H9 (cell line): Measurements from ENCODE around the gene NHERF1. TPM values are rescaled to one million over a fixed set of nuclear protein-coding genes. Genes with fewer than 3 reads are reported as not detected.

Source experiments
- DNase-seq: peaks from one replicate; pipeline ENCODE4 v3.0.0-alpha.2; 2017
- H2AFZ ChIP-seq: one replicate; pipeline ENCODE4 v1.6.1; 2013; ENCODE audit warnings: mild to moderate bottlenecking, low read length, control low read depth, moderate library complexity
- H2AK5ac ChIP-seq: 2 replicates; pipeline ENCODE4 v1.6.1; 2013; ENCODE audit warnings: low read length, control low read depth, mixed read lengths; ENCODE audit not compliant: insufficient read length
- H2BK120ac ChIP-seq: one replicate; pipeline ENCODE4 v1.6.1; 2013; ENCODE audit warnings: low read depth, mild to moderate bottlenecking, low read length, control low read depth, inconsistent platforms; ENCODE audit not compliant: poor library complexity, severe bottlenecking
- H2BK12ac ChIP-seq: 2 replicates; pipeline ENCODE4 v1.6.1; 2013; ENCODE audit warnings: low read length, control low read depth, mixed read lengths, low read depth; ENCODE audit not compliant: insufficient read length
- H2BK15ac ChIP-seq: 2 replicates; pipeline ENCODE4 v1.6.1; 2013; ENCODE audit warnings: low read depth, low read length, control low read depth
- H2BK20ac ChIP-seq: one replicate; pipeline ENCODE4 v1.6.1; 2013; ENCODE audit warnings: low read depth, mild to moderate bottlenecking, low read length, control low read depth, inconsistent platforms; ENCODE audit not compliant: poor library complexity, severe bottlenecking
- H2BK5ac ChIP-seq: 2 replicates; pipeline ENCODE4 v1.6.1; 2013; ENCODE audit warnings: low read length, control low read depth, mixed read lengths; ENCODE audit not compliant: insufficient read length
- H3K14ac ChIP-seq: 2 replicates; pipeline ENCODE4 v1.6.1; 2013; ENCODE audit warnings: low read length, control low read depth; ENCODE audit not compliant: insufficient read depth
- H3K18ac ChIP-seq: 2 replicates; pipeline ENCODE4 v1.6.1; 2013; ENCODE audit warnings: low read depth, mild to moderate bottlenecking, mixed read lengths, low read length, control low read depth; ENCODE audit not compliant: insufficient read length
- H3K23ac ChIP-seq: 2 replicates; pipeline ENCODE4 v1.6.1; 2013; ENCODE audit warnings: low read length, control low read depth, mixed read lengths, low read depth; ENCODE audit not compliant: insufficient read length
- H3K23me2 ChIP-seq: 2 replicates; pipeline ENCODE4 v1.6.1; 2013; ENCODE audit warnings: low read depth, mild to moderate bottlenecking, mixed read lengths, low read length, control low read depth; ENCODE audit not compliant: insufficient read length, poor library complexity, severe bottlenecking
- H3K27ac ChIP-seq: 2 replicates; pipeline ENCODE4 v1.5.1; 2013; ENCODE audit warnings: low read length, control low read depth, mixed read lengths, low read depth; ENCODE audit not compliant: insufficient read length
- H3K27me3 ChIP-seq: 2 replicates; pipeline ENCODE4 v1.6.1; 2013; ENCODE audit warnings: low read length, control low read depth, inconsistent platforms; ENCODE audit not compliant: insufficient read depth
- H3K4ac ChIP-seq: 2 replicates; pipeline ENCODE4 v1.6.1; 2013; ENCODE audit warnings: low read depth, mild to moderate bottlenecking, control low read depth, inconsistent platforms, low read length, moderate library complexity
- H3K4me1 ChIP-seq: 2 replicates; pipeline ENCODE4 v1.6.1; 2013; ENCODE audit warnings: low read length, control low read depth, inconsistent platforms; ENCODE audit not compliant: insufficient read depth
- H3K4me2 ChIP-seq: 2 replicates; pipeline ENCODE4 v1.6.1; 2013; ENCODE audit warnings: low read length, control low read depth, mixed read lengths; ENCODE audit not compliant: insufficient read length, insufficient read depth
- H3K56ac ChIP-seq: 2 replicates; pipeline ENCODE4 v1.6.1; 2013; ENCODE audit warnings: low read depth, mild to moderate bottlenecking, mixed read lengths, low read length, control low read depth; ENCODE audit not compliant: insufficient read length
- H3K79me1 ChIP-seq: 2 replicates; pipeline ENCODE4 v1.6.1; 2013; ENCODE audit warnings: low read depth, mild to moderate bottlenecking, moderate library complexity, low read length, control low read depth, inconsistent platforms; ENCODE audit not compliant: insufficient read depth, poor library complexity, severe bottlenecking
- H3K79me2 ChIP-seq: 2 replicates; pipeline ENCODE4 v1.6.1; 2013; ENCODE audit warnings: low read length, control low read depth, inconsistent platforms; ENCODE audit not compliant: insufficient read depth
- H3K9ac ChIP-seq: 2 replicates; pipeline ENCODE4 v1.6.1; 2013; ENCODE audit warnings: low read length, control low read depth, mixed read lengths; ENCODE audit not compliant: insufficient read length; ENCODE audit errors: extremely low read depth
- H3K9me3 ChIP-seq: one replicate; pipeline ENCODE4 v1.6.1; 2013; ENCODE audit warnings: low read depth, low read length, inconsistent platforms; ENCODE audit not compliant: control insufficient read depth
- H3T11ph ChIP-seq: one replicate; pipeline ENCODE4 v1.6.1; 2013; ENCODE audit warnings: mild to moderate bottlenecking, low read length, control low read depth, inconsistent platforms
- H4K20me1 ChIP-seq: one replicate; pipeline ENCODE4 v1.6.1; 2013; ENCODE audit not compliant: control insufficient read depth, insufficient read length, insufficient read depth
- H4K5ac ChIP-seq: 2 replicates; pipeline ENCODE4 v1.6.1; 2013; ENCODE audit warnings: low read depth, mild to moderate bottlenecking, mixed read lengths, low read length, control low read depth; ENCODE audit not compliant: insufficient read length
- H4K8ac ChIP-seq: replicated peaks from 2 replicates; pipeline ENCODE4 v1.6.1; 2013; ENCODE audit warnings: low read length, control low read depth, mixed read lengths, low read depth; ENCODE audit not compliant: insufficient read length
- H4K91ac ChIP-seq: 2 replicates; pipeline ENCODE4 v1.6.1; 2013; ENCODE audit warnings: low read depth, mild to moderate bottlenecking, moderate library complexity, mixed read lengths, low read length, control low read depth; ENCODE audit not compliant: insufficient read length
- H3K27ac Mint-ChIP-seq, 3 experiments: 2 replicates in 2 of 3; 3 replicates in 1 of 3; pipeline ENCODE4 v1.8.0; 2020 to 2021; ENCODE audit warnings: mixed read lengths in 3 of 3, mild to moderate bottlenecking in 1 of 3, moderate library complexity in 1 of 3
- H3K27me3 Mint-ChIP-seq: 2 replicates; pipeline ENCODE4 v1.8.0; 2021; ENCODE audit warnings: low read depth, mild to moderate bottlenecking, moderate library complexity, mixed read lengths
- H3K36me3 Mint-ChIP-seq, 3 experiments: 2 replicates in 2 of 3; 3 replicates in 1 of 3; pipeline ENCODE4 v1.8.0; 2020 to 2021; ENCODE audit warnings: low read depth in 3 of 3, mixed read lengths in 3 of 3; ENCODE audit not compliant: insufficient read depth in 1 of 3
- H3K4me1 Mint-ChIP-seq, 2 experiments: 2 replicates each; pipeline ENCODE4 v1.8.0; 2020; ENCODE audit warnings: mixed read lengths in 2 of 2
- H3K4me3 Mint-ChIP-seq, 2 experiments: 2 replicates in 1 of 2; 3 replicates in 1 of 2; pipeline ENCODE4 v1.8.0; 2020 to 2021; ENCODE audit warnings: mild to moderate bottlenecking in 2 of 2, mixed read lengths in 2 of 2, moderate library complexity in 1 of 2
- H3K9me3 Mint-ChIP-seq, 2 experiments: 2 replicates in 1 of 2; 3 replicates in 1 of 2; pipeline ENCODE4 v1.8.0; 2020; ENCODE audit warnings: mild to moderate bottlenecking in 2 of 2, mixed read lengths in 2 of 2, moderate library complexity in 1 of 2
- CTCF ChIP-seq: fragments of 200-600 bp; sonication (generic); conservative IDR thresholded peaks from 3 replicates; pipeline ENCODE4 v1.8.0; 2021; ENCODE audit warnings: antibody characterized with exemption, mild to moderate bottlenecking
- WGBS: extraction: QIAGEN DNeasy Blood & Tissue Kit; methylation state at CpG from one replicate; pipeline ENCODE4 v1.1.7; 2013; ENCODE audit warnings: missing lambda C conversion rate, low lambda C conversion rate, mixed read lengths; ENCODE audit not compliant: insufficient read length; ENCODE audit errors: extremely low coverage; 5-methylcytosine and 5-hydroxymethylcytosine counted together
- total RNA-seq: library from RNA; stranded (reverse); gene quantifications from 2 replicates; pipeline ENCODE4 v1.2.1, GENCODE V29; 2021

The NHERF1 gene
- total RNA-seq, 1 experiment from 2014 or later, result 74.4 TPM

GRCh38 chr17:74778960-74779359 lies 30.5 kb downstream of the NHERF1 start:
- Histone ChIP-seq H2BK12ac (no peak overlapping the region), H2BK20ac (no peak overlapping the region), H3K9me3 (no peaks in the 10 kb centered on the region), H4K5ac (no peak overlapping the region), H2AFZ (no peak overlapping the region), H2BK15ac (no peak overlapping the region), H3K4me2 (no peak overlapping the region), H3K4ac (no peak overlapping the region), H4K91ac (no peak overlapping the region), H3K23ac (no peak overlapping the region), H2BK5ac (no peak overlapping the region), H4K8ac (no peak overlapping the region), H3K56ac (no peak overlapping the region), H3K27ac (no peak overlapping the region), H3K27me3 (no peaks in the 10 kb centered on the region), H3K9ac (no peak overlapping the region), H3K18ac (no peak overlapping the region), H3K4me1 (no peaks in the 10 kb centered on the region; the same call in 1 of the 2 replicates), H3K79me1 (no peaks in the 10 kb centered on the region), H3K79me2 (no peaks in the 10 kb centered on the region), H2BK120ac (no peak overlapping the region), H2AK5ac (no peak overlapping the region), H3K23me2 (peaks cover 10% of the 10 kb centered on the region), H3T11ph (no peak overlapping the region), H3K14ac (no peak overlapping the region), H4K20me1 (no peaks in the 10 kb centered on the region)
- no peaks in the 10 kb centered on the region for H3K9me3 Mint-ChIP-seq
- no peaks in the 10 kb centered on the region for H3K27me3 Mint-ChIP-seq
- no CpG with 5 or more reads among the region's 5 CpGs for WGBS
- no peak overlapping the region; a peak in 1 of 5 replicates for H3K4me3 Mint-ChIP-seq
- H3K4me1 Mint-ChIP-seq, result peaks cover 14 to 33% of the 10 kb centered on the region in 2 experiments
- no peak for TF ChIP-seq CTCF
- peaks cover 3 to 25% (median 12%) of the 10 kb centered on the region in 3 experiments; a peak in 6 of 7 replicates for H3K36me3 Mint-ChIP-seq
- no peak for DNase-seq
- no peak overlapping the region for H3K27ac Mint-ChIP-seq
